ENCODE data around the gene CDC34. TPM values are rescaled to one million over a fixed set of nuclear protein-coding genes. Genes with fewer than 3 reads are reported as not detected.
A peak's percentile ranks its signal among the peaks of the same experiment; 100 is the strongest.

CDC34 gene
- total RNA-seq, 1 donor from 2014 or later: 23.1 TPM

GRCh38 chr19:522726-523125 is 8.8 kb upstream of the CDC34 start:
- intact Hi-C loops (cut with micrococcal nuclease): no loop called here
- no peak overlapping the region for H3K4me3 Mint-ChIP-seq
- CTCF ChIA-PET: interaction anchor here (1.1 kb wide), 1 partner anchor 12 kb away, joined by 4 read pairs; no protein-coding TSS in a partner anchor

GRCh38 chr19:524062-524674 is 7.4 kb upstream of the CDC34 start:
- ChIA-PET POLR2A (no interaction called here), CTCF (no interaction called here)
- Mint-ChIP-seq H3K27ac (no peak overlapping the region), H3K4me3 (no peak overlapping the region), H3K9me3 (no peaks in the 10 kb centered on the region), H3K36me3 (ENCODE audit: low read depth) (no peaks in the 10 kb centered on the region), H3K4me1 (no peaks in the 10 kb centered on the region), H3K27me3 (peaks cover 7% of the 10 kb centered on the region)
- no peak for DNase-seq
- ATAC-seq (ENCODE audit: low read depth): peak; percentile 18
- no peak for TF ChIP-seq CTCF (IDR thresholded peaks at IDR 0.05)
- intact Hi-C loops (cut with micrococcal nuclease): no loop called here

More at GRCh38 chr19:522726-523125, 8.8 kb upstream of the CDC34 start:
- H3K27ac Mint-ChIP-seq: no peak overlapping the region
- POLR2A ChIA-PET: interaction anchor here (1.1 kb wide), 1 partner anchor 12 kb away, joined by 3 read pairs; no protein-coding TSS in a partner anchor
- peaks cover 7% of the 10 kb centered on the region for H3K27me3 Mint-ChIP-seq
- TF ChIP-seq CTCF (IDR thresholded peaks at IDR 0.05): no peak
- ATAC-seq (ENCODE audit: low read depth): no peak
- no peaks in the 10 kb centered on the region for H3K4me1 Mint-ChIP-seq
- H3K36me3 Mint-ChIP-seq (ENCODE audit: low read depth): no peaks in the 10 kb centered on the region
- H3K9me3 Mint-ChIP-seq: no peaks in the 10 kb centered on the region
- no peak for DNase-seq

- ATAC-seq (ENCODE audit: low read depth) (no peak), DNase-seq (no peak)
- H3K4me1 Mint-ChIP-seq: no peaks in the 10 kb centered on the region
- no peaks in the 10 kb centered on the region for H3K9me3 Mint-ChIP-seq
- no peak overlapping the region for H3K27ac Mint-ChIP-seq
- ChIA-PET POLR2A (no interaction called here), CTCF (no interaction called here)
- intact Hi-C loops (cut with micrococcal nuclease): no loop called here
- no peaks in the 10 kb centered on the region for H3K36me3 Mint-ChIP-seq (ENCODE audit: low read depth)
- TF ChIP-seq CTCF (IDR thresholded peaks at IDR 0.05): no peak
- peaks cover 7% of the 10 kb centered on the region for H3K27me3 Mint-ChIP-seq
- H3K4me3 Mint-ChIP-seq: no peak overlapping the region
Observed at GRCh38 chr19:525029-525428, 6.5 kb upstream of the CDC34 start.

GRCh38 chr19:525857-526419 is 5.6 kb upstream of the CDC34 start:
- no peak for TF ChIP-seq CTCF (IDR thresholded peaks at IDR 0.05)
- no peak for DNase-seq
- CTCF ChIA-PET: interaction anchor here (1.0 kb wide), 1 partner anchor 14 kb away, joined by 3 read pairs; no protein-coding TSS in a partner anchor
- intact Hi-C loops (cut with micrococcal nuclease): no loop called here
- Mint-ChIP-seq H3K9me3 (no peaks in the 10 kb centered on the region), H3K4me3 (no peak overlapping the region), H3K27me3 (peaks cover 6% of the 10 kb centered on the region), H3K36me3 (ENCODE audit: low read depth) (no peaks in the 10 kb centered on the region), H3K27ac (no peak overlapping the region), H3K4me1 (peaks cover 2% of the 10 kb centered on the region)
- POLR2A ChIA-PET: no interaction called here
- ATAC-seq (ENCODE audit: low read depth): no peak
